Fibroblast of skin of abdomen (primary cell): Measurements from ENCODE around the gene MSL2.
"Not testable (repeated sequence)": the region's sequence is repeated elsewhere in the genome, so short reads cannot be mapped to it uniquely, and the experiment has no call there.

Experiments
- DNase-seq: peaks from one replicate; pipeline ENCODE4 v3.0.0-alpha.2; 2013

The MSL2 gene

GRCh38 chr3:136141891-136142290 lies 54.2 kb downstream of the MSL2 start:
- DNase-seq = peak; percentile 31

- peak; percentile 36 for DNase-seq
Measured at GRCh38 chr3:136141291-136141785, 54.8 kb downstream of the MSL2 start.

GRCh38 chr3:136136454-136136853 lies 59.7 kb downstream of the MSL2 start:
- no peak for DNase-seq

- no peak for DNase-seq
Measured at GRCh38 chr3:136135039-136135802, 60.9 kb downstream of the MSL2 start.

- no peak for DNase-seq
Measured at GRCh38 chr3:136134091-136134490, 62.0 kb downstream of the MSL2 start.

- not testable (repeated sequence) for DNase-seq
Measured at GRCh38 chr3:136131647-136132046, 64.5 kb downstream of the MSL2 start.

GRCh38 chr3:136122006-136122405 lies 74.1 kb downstream of the MSL2 start:
- DNase-seq = no peak

GRCh38 chr3:136120373-136121348 lies 75.5 kb downstream of the MSL2 start:
- peak; percentile 82 for DNase-seq

- not testable (repeated sequence) for DNase-seq
Measured at GRCh38 chr3:136119783-136120182, 76.4 kb downstream of the MSL2 start.

- DNase-seq = not testable (repeated sequence)
Measured at GRCh38 chr3:136119332-136119731, 76.8 kb downstream of the MSL2 start.

GRCh38 chr3:136114421-136114820 lies 81.7 kb downstream of the MSL2 start:
- no peak for DNase-seq

GRCh38 chr3:136110481-136110880 lies 85.7 kb downstream of the MSL2 start:
- DNase-seq = no peak

GRCh38 chr3:136109499-136109898 lies 86.6 kb downstream of the MSL2 start:
- DNase-seq = no peak

- no peak for DNase-seq
Measured at GRCh38 chr3:136106101-136106500, 90.0 kb downstream of the MSL2 start.

GRCh38 chr3:136105044-136105443 lies 91.1 kb downstream of the MSL2 start:
- DNase-seq = no peak
